Measurements from ENCODE around the gene CES2.

DNA sequence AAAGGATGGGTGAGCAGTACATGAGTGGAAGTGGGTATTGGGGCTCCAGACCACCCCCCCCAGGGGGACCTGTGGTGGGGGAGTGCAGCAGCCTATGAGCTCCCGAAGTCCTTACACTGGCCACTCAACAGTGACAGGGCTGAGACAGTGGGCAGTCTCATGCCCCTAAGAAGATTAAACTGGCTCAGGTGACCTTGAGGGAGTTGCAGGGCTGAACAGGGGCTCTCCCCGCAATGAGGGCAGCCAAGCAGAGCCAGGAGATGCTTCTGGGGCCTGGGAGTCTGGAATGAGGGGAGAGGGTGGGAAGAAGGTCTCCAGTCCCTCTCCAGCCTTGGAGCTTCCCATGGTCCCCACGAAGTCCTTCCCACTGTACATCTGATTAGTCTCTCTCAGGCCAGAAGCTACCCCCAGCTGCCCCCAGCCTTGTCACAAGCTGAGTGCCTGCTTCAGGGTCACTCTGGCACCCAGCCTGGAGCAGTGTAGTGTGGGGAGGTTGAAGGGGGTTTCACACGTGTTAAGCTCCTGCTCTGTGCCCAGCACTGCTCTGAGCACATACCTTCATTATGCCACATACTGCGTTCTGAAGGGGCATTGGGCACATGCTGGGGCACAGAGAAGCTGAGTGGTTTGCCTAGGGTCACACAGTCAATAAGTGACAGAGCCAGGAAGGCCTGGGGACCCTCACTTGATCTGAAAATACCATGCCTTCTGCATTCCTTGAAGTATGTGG is 15.6 kb upstream of the CES2 start:
- TF ChIP-seq POLR2A (IDR thresholded peaks at IDR 0.05): no peak
- TF ChIP-seq, protein P1, sequence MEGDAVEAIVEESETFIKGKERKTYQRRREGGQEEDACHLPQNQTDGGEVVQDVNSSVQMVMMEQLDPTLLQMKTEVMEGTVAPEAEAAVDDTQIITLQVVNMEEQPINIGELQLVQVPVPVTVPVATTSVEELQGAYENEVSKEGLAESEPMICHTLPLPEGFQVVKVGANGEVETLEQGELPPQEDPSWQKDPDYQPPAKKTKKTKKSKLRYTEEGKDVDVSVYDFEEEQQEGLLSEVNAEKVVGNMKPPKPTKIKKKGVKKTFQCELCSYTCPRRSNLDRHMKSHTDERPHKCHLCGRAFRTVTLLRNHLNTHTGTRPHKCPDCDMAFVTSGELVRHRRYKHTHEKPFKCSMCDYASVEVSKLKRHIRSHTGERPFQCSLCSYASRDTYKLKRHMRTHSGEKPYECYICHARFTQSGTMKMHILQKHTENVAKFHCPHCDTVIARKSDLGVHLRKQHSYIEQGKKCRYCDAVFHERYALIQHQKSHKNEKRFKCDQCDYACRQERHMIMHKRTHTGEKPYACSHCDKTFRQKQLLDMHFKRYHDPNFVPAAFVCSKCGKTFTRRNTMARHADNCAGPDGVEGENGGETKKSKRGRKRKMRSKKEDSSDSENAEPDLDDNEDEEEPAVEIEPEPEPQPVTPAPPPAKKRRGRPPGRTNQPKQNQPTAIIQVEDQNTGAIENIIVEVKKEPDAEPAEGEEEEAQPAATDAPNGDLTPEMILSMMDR (IDR thresholded peaks at IDR 0.05): no peak

Data from Peyer's patch (tissue), 4 donors.